ENCODE results near the gene MYCL.
"Not testable (repeated sequence)": the region's sequence is repeated elsewhere in the genome, so short reads cannot be mapped to it uniquely, and the experiment has no call there.

Gene MYCL

DNA sequence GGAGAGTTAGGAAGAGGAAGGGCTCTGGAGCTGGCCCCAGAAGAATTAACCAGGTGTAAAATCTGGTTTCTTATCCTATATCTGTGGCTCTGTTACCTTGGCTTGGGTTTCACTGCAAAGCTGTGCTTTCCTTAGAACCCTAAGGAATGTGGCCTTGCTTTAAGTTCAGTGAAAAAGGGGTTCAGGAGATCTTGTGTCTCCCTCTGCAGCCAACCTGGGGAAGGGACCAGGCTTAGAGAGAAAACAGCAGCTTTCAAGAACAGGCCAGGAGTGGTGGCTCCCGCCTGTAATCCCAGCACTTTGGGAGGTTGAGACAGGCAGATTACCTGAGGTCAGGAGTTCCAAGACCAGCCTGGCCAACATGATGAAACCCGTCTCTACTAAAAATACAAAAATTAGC lies 16.1 kb upstream of the MYCL start:
- no peak for DNase-seq

- DNase-seq: no peak
Observed at GRCh38 chr1:39915499-39916129, 13.9 kb upstream of the MYCL start.

GRCh38 chr1:39913136-39913535 lies 11.4 kb upstream of the MYCL start:
- not testable (repeated sequence) for DNase-seq

GRCh38 chr1:39910263-39910662 lies 8.5 kb upstream of the MYCL start:
- DNase-seq: no peak

GRCh38 chr1:39908534-39908933 lies 6.8 kb upstream of the MYCL start:
- no peak for DNase-seq

GRCh38 chr1:39907528-39908453 lies 6.1 kb upstream of the MYCL start:
- DNase-seq: no peak

DNA sequence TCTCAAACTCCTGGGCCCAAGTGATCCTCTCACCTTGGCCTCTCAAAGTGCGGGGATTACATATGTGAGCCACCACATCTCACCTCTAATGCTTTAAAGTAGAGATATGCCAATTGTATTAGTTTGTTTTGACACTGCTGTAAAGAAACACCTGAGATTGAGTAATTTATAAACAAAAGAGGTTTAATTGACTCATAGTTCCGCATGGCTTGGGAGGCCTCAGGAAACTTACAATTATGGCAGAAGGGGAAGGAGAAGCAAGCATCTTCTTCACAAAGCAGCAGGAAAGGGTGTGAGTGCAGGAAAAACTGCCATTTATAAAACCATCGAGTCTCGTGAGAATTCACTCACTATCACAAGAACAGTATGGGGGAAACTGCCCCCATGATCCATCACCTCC lies 3.5 kb upstream of the MYCL start:
- no peak for DNase-seq

- DNase-seq: no peak
Observed at GRCh38 chr1:39902460-39902807, 717 bp upstream of the MYCL start.

DNA sequence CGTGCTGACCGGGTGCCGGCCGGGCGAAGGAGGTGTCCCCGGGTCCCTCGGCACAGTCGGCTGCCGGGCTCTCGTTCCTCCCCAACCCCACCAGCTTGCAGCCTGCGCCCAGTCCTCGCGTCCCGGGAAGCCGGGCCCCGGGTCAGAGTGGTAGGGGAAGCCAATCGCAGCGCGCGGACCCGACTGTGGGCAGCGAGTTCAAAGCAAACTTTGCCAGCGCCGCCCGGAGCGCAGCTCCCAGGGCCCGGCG lies 328 bp downstream of the MYCL start:
- peak in 4 of 14 donors; percentile 38 to 65 (median 62) for DNase-seq

GRCh38 chr1:39900662-39901463 lies 854 bp downstream of the MYCL start:
- DNase-seq: peak in 2 of 14 donors; percentile 32 to 41

GRCh38 chr1:39899611-39900538 lies 1.8 kb downstream of the MYCL start:
- DNase-seq: no peak

GRCh38 chr1:39898648-39899603 lies 2.8 kb downstream of the MYCL start:
- DNase-seq: peak in 10 of 14 donors; percentile 19 to 68 (median 36)

GRCh38 chr1:39898191-39898590 lies 3.5 kb downstream of the MYCL start:
- DNase-seq: no peak

GRCh38 chr1:39896909-39897685 lies 4.6 kb downstream of the MYCL start:
- peak in 1 of 14 donors; percentile 12 for DNase-seq

GRCh38 chr1:39895731-39896480 lies 5.8 kb downstream of the MYCL start:
- DNase-seq: no peak

DNA sequence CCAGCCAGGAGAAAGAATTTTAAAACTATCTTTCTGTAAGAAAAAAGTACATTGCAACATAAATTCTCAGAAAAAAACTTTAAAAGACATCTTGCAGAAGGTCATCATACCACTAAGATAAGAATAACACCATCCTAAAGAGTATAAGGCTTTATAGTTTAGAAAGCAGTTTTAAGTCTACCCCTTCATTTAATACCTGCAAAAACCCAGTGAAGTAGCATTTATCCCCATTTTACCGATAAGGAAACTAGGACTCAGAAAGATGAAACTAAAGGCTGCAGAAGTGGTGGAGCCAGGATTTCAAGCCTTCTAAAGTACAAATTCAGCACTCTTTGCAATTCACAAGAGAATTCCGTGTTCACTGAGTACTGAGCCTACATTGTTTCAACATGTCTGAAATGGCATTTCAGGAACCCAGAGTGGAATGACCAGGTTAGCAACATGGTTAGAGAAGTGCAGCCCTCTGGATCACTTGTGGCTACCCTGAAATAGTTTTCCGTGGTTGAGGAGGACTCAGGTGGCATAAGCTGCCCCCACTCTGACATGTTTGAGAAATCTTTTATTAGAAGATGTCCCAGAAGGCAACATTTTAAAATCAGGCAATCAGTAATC lies 6.7 kb downstream of the MYCL start:
- DNase-seq: no peak

GRCh38 chr1:39892601-39893595 lies 8.8 kb downstream of the MYCL start:
- no peak for DNase-seq

GRCh38 chr1:39890880-39891279 lies 10.8 kb downstream of the MYCL start:
- no peak for DNase-seq

All from C1 segment of cervical spinal cord (tissue), 14 donors.